T-cell (primary cell): Measurements from ENCODE around the gene ERGIC1. TPM values are rescaled to one million over a fixed set of nuclear protein-coding genes. Genes with fewer than 3 reads are reported as not detected.

Experiments
- ATAC-seq, 4 experiments: fragments of 200-7000 bp in 3 of 4; fragments of 150-1000 bp in 1 of 4; cut with Tn5 transposase; replicated peaks in 1 of 4; 1 replicate in 3 of 4; 2 replicates in 1 of 4; pipeline ENCODE4 v1.10.0; 2021; ENCODE audit warnings: moderate library complexity in 3 of 4, mild to moderate bottlenecking in 2 of 4, moderate number of reproducible peaks in 1 of 4
- CTCF ChIA-PET, 2 donors: fragments of 300-600 bp; sonication (Branson Sonifier 250); formaldehyde crosslinking; loops; one replicate each; lab custom pipeline; 2022; ENCODE audit warnings: antibody characterized with exemption in 2 of 2; lab: Charles Lee
- POLR2A ChIA-PET, 2 donors: fragments of 300-600 bp; sonication (Branson Sonifier 250); formaldehyde crosslinking; loops; one replicate each; lab custom pipeline; 2022; ENCODE audit warnings: antibody characterized with exemption in 2 of 2; lab: Charles Lee
- DNase-seq, 35 experiments: peaks; one replicate each; pipeline versions ENCODE4 v3.0.0 to v3.0.0-alpha.2; 2013 to 2023
- H3K27ac ChIP-seq: one replicate; pipeline ENCODE4 v1.5.1; 2013; ENCODE audit warnings: low read length
- H3K27me3 ChIP-seq, 2 experiments: replicated peaks in 1 of 2; 1 replicate in 1 of 2; 2 replicates in 1 of 2; pipeline versions ENCODE4 v1.6.1 to v1.7.0; 2013; ENCODE audit warnings: low read length in 1 of 2, mixed read lengths in 1 of 2; ENCODE audit not compliant: control insufficient read depth in 2 of 2, insufficient read depth in 2 of 2; ENCODE audit errors: extremely low read depth in 1 of 2
- H3K36me3 ChIP-seq, 2 donors: 1 replicate in 1 of 2; 2 replicates in 1 of 2; pipeline versions ENCODE4 v1.6.1 to v1.7.0; 2013; ENCODE audit warnings: low read length in 1 of 2; ENCODE audit not compliant: control insufficient read depth in 2 of 2, insufficient read depth in 1 of 2; ENCODE audit errors: extremely low read depth in 1 of 2
- H3K4me1 ChIP-seq, 2 experiments: 1 replicate in 1 of 2; 2 replicates in 1 of 2; pipeline versions ENCODE4 v1.6.1 to v1.7.0; 2013; ENCODE audit warnings: low read length in 2 of 2, mixed read lengths in 1 of 2; ENCODE audit not compliant: insufficient read depth in 2 of 2, control insufficient read depth in 1 of 2; ENCODE audit errors: extremely low read depth in 1 of 2
- H3K4me3 ChIP-seq, 2 donors: 1 replicate in 1 of 2; 2 replicates in 1 of 2; pipeline versions ENCODE4 v1.5.1 to v1.7.0; 2013; ENCODE audit warnings: mild to moderate bottlenecking in 2 of 2, low read length in 1 of 2, moderate library complexity in 1 of 2; ENCODE audit not compliant: control insufficient read depth in 1 of 2; ENCODE audit errors: extremely low read depth in 1 of 2
- H3K9me3 ChIP-seq: 2 replicates; pipeline ENCODE4 v1.7.0; 2013
- H3K27ac Mint-ChIP-seq, 2 donors: one replicate each; pipeline ENCODE4 v1.8.0; 2020 to 2021; ENCODE audit warnings: mild to moderate bottlenecking in 2 of 2, mixed read lengths in 2 of 2
- H3K27me3 Mint-ChIP-seq, 2 donors: one replicate each; pipeline ENCODE4 v1.8.0; 2021 to 2022; ENCODE audit warnings: mixed read lengths in 2 of 2
- H3K36me3 Mint-ChIP-seq: one replicate; pipeline ENCODE4 v1.8.0; 2021; ENCODE audit warnings: mixed read lengths
- H3K4me1 Mint-ChIP-seq, 3 donors: one replicate each; pipeline ENCODE4 v1.8.0; 2020 to 2022; ENCODE audit warnings: mixed read lengths in 3 of 3, mild to moderate bottlenecking in 1 of 3
- H3K4me3 Mint-ChIP-seq, 3 donors: one replicate each; pipeline ENCODE4 v1.8.0; 2020 to 2022; ENCODE audit warnings: mild to moderate bottlenecking in 3 of 3, mixed read lengths in 3 of 3, moderate library complexity in 3 of 3
- H3K9me3 Mint-ChIP-seq, 3 donors: one replicate each; pipeline ENCODE4 v1.8.0; 2020 to 2022; ENCODE audit warnings: mixed read lengths in 3 of 3
- whole genome bisulfite sequencing: methylation state at CpG from one replicate; pipeline ENCODE4 v1.1.5; 2013; ENCODE audit warnings: missing lambda C conversion rate; ENCODE audit not compliant: insufficient coverage; 5-methylcytosine and 5-hydroxymethylcytosine counted together
- total RNA-seq, 35 experiments: library from RNA in 6 of 35; stranded (reverse) in 6 of 35; fragments of 120-200 nt in 1 of 35; gene quantifications; one replicate each; pipeline versions ENCODE4 v1.2.1 to v1.2.4 and lab custom pipeline; 2013 to 2026

ERGIC1 gene
- total RNA-seq, 5 donors from 2014 or later (not counting 1 experiment from before 2014, with no cell fraction given) = 45.5 to 67.7 (median 46.8) TPM

GRCh38 chr5:172789687-172790495 lies 44.2 kb upstream of the ERGIC1 start:
- ATAC-seq = no peak
- Mint-ChIP-seq H3K4me1 (no peaks in the 10 kb centered on the region), H3K9me3 (no peaks in the 10 kb centered on the region), H3K27me3 (no peaks in the 10 kb centered on the region), H3K27ac (no peak overlapping the region), H3K36me3 (no peaks in the 10 kb centered on the region), H3K4me3 (no peak overlapping the region)
- Histone ChIP-seq H3K4me3 (no peak overlapping the region), H3K27me3 (no peaks in the 10 kb centered on the region), H3K9me3 (no peaks in the 10 kb centered on the region), H3K4me1 (peaks cover 0 to 4% of the 10 kb centered on the region in 2 experiments), H3K36me3 (no peaks in the 10 kb centered on the region), H3K27ac (no peak overlapping the region)
- 84% methylated on average over 4 of the region's 9 CpGs for WGBS
- CTCF ChIA-PET = no interaction called here
- POLR2A ChIA-PET = no interaction called here
- DNase-seq = no peak

GRCh38 chr5:172790496-172790889 lies 43.6 kb upstream of the ERGIC1 start:
- Mint-ChIP-seq H3K4me3 (no peak overlapping the region), H3K27ac (no peak overlapping the region), H3K9me3 (no peaks in the 10 kb centered on the region), H3K27me3 (no peaks in the 10 kb centered on the region), H3K36me3 (no peaks in the 10 kb centered on the region), H3K4me1 (no peaks in the 10 kb centered on the region)
- no peak overlapping the region for H3K4me3 ChIP-seq
- ChIA-PET CTCF (no interaction called here), POLR2A (no interaction called here)
- no peaks in the 10 kb centered on the region for H3K36me3 ChIP-seq
- H3K27ac ChIP-seq = no peak overlapping the region
- ATAC-seq = no peak
- H3K9me3 ChIP-seq = no peaks in the 10 kb centered on the region
- H3K4me1 ChIP-seq = peaks cover 0 to 4% of the 10 kb centered on the region in 2 experiments
- DNase-seq = no peak
- H3K27me3 ChIP-seq = no peaks in the 10 kb centered on the region
- 100% methylated on average over 2 of the region's 5 CpGs for WGBS

GRCh38 chr5:172791286-172791685 lies 42.8 kb upstream of the ERGIC1 start:
- no peak overlapping the region for H3K27ac ChIP-seq
- H3K4me1 ChIP-seq = peaks cover 0 to 4% of the 10 kb centered on the region in 2 experiments
- DNase-seq = no peak
- ChIA-PET POLR2A (interaction anchor here in 1 of 2 donors (0.5 kb wide), 1 partner anchor 16 kb away, joined by 5 read pairs; no protein-coding TSS in a partner anchor), CTCF (no interaction called here)
- no peaks in the 10 kb centered on the region for H3K27me3 Mint-ChIP-seq
- no peaks in the 10 kb centered on the region for H3K36me3 Mint-ChIP-seq
- H3K4me1 Mint-ChIP-seq = no peaks in the 10 kb centered on the region
- no peak overlapping the region for H3K27ac Mint-ChIP-seq
- ATAC-seq = no peak
- H3K27me3 ChIP-seq = no peaks in the 10 kb centered on the region
- no peaks in the 10 kb centered on the region for H3K9me3 Mint-ChIP-seq
- WGBS = 77% methylated on average over 5 of the region's 6 CpGs
- H3K36me3 ChIP-seq = no peaks in the 10 kb centered on the region
- H3K9me3 ChIP-seq = no peaks in the 10 kb centered on the region
- no peak overlapping the region for H3K4me3 Mint-ChIP-seq
- no peak overlapping the region for H3K4me3 ChIP-seq

- Mint-ChIP-seq H3K27me3 (no peaks in the 10 kb centered on the region), H3K36me3 (no peaks in the 10 kb centered on the region), H3K4me3 (no peak overlapping the region), H3K27ac (no peak overlapping the region), H3K4me1 (no peaks in the 10 kb centered on the region), H3K9me3 (no peaks in the 10 kb centered on the region)
- ATAC-seq = no peak
- ChIA-PET POLR2A (no interaction called here), CTCF (no interaction called here)
- 76% methylated on average over 7 of the region's 10 CpGs for WGBS
- H3K27ac ChIP-seq = no peak overlapping the region
- DNase-seq = no peak
- H3K4me3 ChIP-seq = no peak overlapping the region
- H3K4me1 ChIP-seq = peaks cover 0 to 4% of the 10 kb centered on the region in 2 experiments
- H3K36me3 ChIP-seq = no peaks in the 10 kb centered on the region
- H3K9me3 ChIP-seq = no peaks in the 10 kb centered on the region
- no peaks in the 10 kb centered on the region for H3K27me3 ChIP-seq
These were observed 42.2 kb upstream of the ERGIC1 start for GRCh38 chr5:172791726-172792445.

- Histone ChIP-seq H3K27ac (no peak overlapping the region), H3K4me1 (peaks cover 0 to 8% of the 10 kb centered on the region in 2 experiments), H3K9me3 (no peaks in the 10 kb centered on the region), H3K36me3 (no peaks in the 10 kb centered on the region), H3K4me3 (no peak overlapping the region), H3K27me3 (no peaks in the 10 kb centered on the region)
- 53% methylated on average over 3 of the region's 13 CpGs for WGBS
- DNase-seq = no peak
- ChIA-PET POLR2A (no interaction called here), CTCF (interaction anchor here in 1 of 2 donors (0.5 kb wide), 1 partner anchor 134 kb away, joined by 3 read pairs; no protein-coding TSS in a partner anchor)
- Mint-ChIP-seq H3K4me3 (no peak overlapping the region), H3K36me3 (no peaks in the 10 kb centered on the region), H3K9me3 (no peaks in the 10 kb centered on the region), H3K27me3 (no peaks in the 10 kb centered on the region), H3K4me1 (peaks cover 5 to 7% (median 5%) of the 10 kb centered on the region in 3 donors), H3K27ac (no peak overlapping the region)
- ATAC-seq = no peak
These were observed 41.1 kb upstream of the ERGIC1 start for GRCh38 chr5:172792701-172793570.
